HepG2 (cell line): Measurements from ENCODE around the gene ATG13. TPM values are rescaled to one million over a fixed set of nuclear protein-coding genes. Genes with fewer than 3 reads are reported as not detected.

Source experiments
- ATAC-seq: fragments of 200-7000 bp; cut with Tn5 transposase; 3 replicates; pipeline ENCODE4 v1.9.1; 2020; ENCODE audit warnings: mild to moderate bottlenecking, moderate library complexity
- BruUV-seq: library from RNA; stranded (reverse); fragments of 400-500 nt; replicated peaks from 2 replicates; lab custom pipeline; 2021; lab: Mats Ljungman, UMichigan
- CTCF ChIA-PET: fragments of 300-600 bp; formaldehyde crosslinking; extraction: SDS; loops from one replicate; lab custom pipeline; 2021; ENCODE audit warnings: low total read pairs, inconsistent platforms, low intra/inter-chr PET ratio; lab: Yijun Ruan, JAX
- POLR2A ChIA-PET: fragments of 350-600 bp; sonication (Branson Sonifier 250); formaldehyde crosslinking; loops from one replicate; lab custom pipeline; 2020; ENCODE audit warnings: antibody characterized with exemption, inconsistent platforms; lab: Yijun Ruan, JAX
- DNase-seq: peaks from one replicate; pipeline ENCODE4 v3.0.0-alpha.2; 2015; ENCODE audit warnings: low spot score
- FAIRE-seq: peaks from 3 replicates; lab custom pipeline; 2011; peaks lifted over from hg19 to GRCh38; lab: Jason Lieb, UNC
- H2AFZ ChIP-seq: one replicate; pipeline ENCODE4 v1.6.1; 2011; ENCODE audit warnings: low read length, inconsistent platforms
- H3K27ac ChIP-seq: fragments of 300-600 bp; 3 replicates; pipeline ENCODE4 v1.8.0; 2011; ENCODE audit warnings: mixed run types, mild to moderate bottlenecking, mixed read lengths, low read length, inconsistent platforms; ENCODE audit not compliant: insufficient read depth; ENCODE audit errors: extremely low read length
- H3K27me3 ChIP-seq, 2 experiments: fragments of 200-600 bp in 1 of 2; 2 replicates in 1 of 2; 3 replicates in 1 of 2; pipeline versions ENCODE4 v1.6.0 to v1.8.0; 2011; ENCODE audit warnings: low read length in 2 of 2, mild to moderate bottlenecking in 2 of 2, moderate library complexity in 2 of 2, inconsistent platforms in 1 of 2; ENCODE audit not compliant: insufficient read depth in 2 of 2, control insufficient read depth in 1 of 2
- H3K36me3 ChIP-seq, 2 experiments: fragments of 200-600 bp in 1 of 2; replicated peaks in 1 of 2; 2 replicates in 1 of 2; 3 replicates in 1 of 2; pipeline versions ENCODE4 v1.5.1 to v1.8.0; 2011; ENCODE audit warnings: low read length in 2 of 2, inconsistent platforms in 1 of 2; ENCODE audit not compliant: insufficient read depth in 2 of 2, control insufficient read depth in 1 of 2
- H3K4me1 ChIP-seq: 2 replicates; pipeline ENCODE4 v1.5.1; 2012; ENCODE audit warnings: low read length, inconsistent platforms; ENCODE audit not compliant: insufficient read depth
- H3K4me2 ChIP-seq: 2 replicates; pipeline ENCODE4 v1.6.0; 2011; ENCODE audit warnings: low read depth, low read length, inconsistent platforms
- H3K4me3 ChIP-seq, 3 experiments: fragments of 200-600 bp in 1 of 3; sonication (generic), shearing (Covaris generic) in 1 of 3; replicated peaks in 1 of 3; 2 replicates each; pipeline ENCODE4 v1.5.1; 2011 to 2016; ENCODE audit warnings: low read length in 3 of 3, inconsistent platforms in 2 of 3, low read depth in 2 of 3, mild to moderate bottlenecking in 2 of 3, control low read depth in 1 of 3, mixed read lengths in 1 of 3; ENCODE audit not compliant: insufficient read depth in 1 of 3
- H3K79me2 ChIP-seq: one replicate; pipeline ENCODE4 v1.6.1; 2011; ENCODE audit warnings: low read length, inconsistent platforms; ENCODE audit not compliant: insufficient read depth
- H3K9ac ChIP-seq: 2 replicates; pipeline ENCODE4 v1.6.0; 2011; ENCODE audit warnings: mild to moderate bottlenecking, low read depth, low read length, inconsistent platforms; ENCODE audit not compliant: insufficient read depth
- H3K9me3 ChIP-seq: 2 replicates; pipeline ENCODE4 v1.5.1; 2012; ENCODE audit warnings: mild to moderate bottlenecking, low read length
- H4K20me1 ChIP-seq: 2 replicates; pipeline ENCODE4 v1.6.0; 2011; ENCODE audit warnings: inconsistent platforms, mild to moderate bottlenecking, low read length, moderate library complexity; ENCODE audit not compliant: insufficient read depth
- AHR ChIP-seq: IDR thresholded peaks from 2 replicates; pipeline ENCODE4 v1.6.1; 2018; ENCODE audit warnings: missing genetic modification reagents, missing compliant biosample characterization
- CENPBD1 ChIP-seq: sonication (generic); formaldehyde crosslinking; IDR thresholded peaks from 2 replicates; pipeline ENCODE4 v1.8.0; 2022; ENCODE audit warnings: missing genetic modification reagents, low read depth, mild to moderate bottlenecking, borderline replicate concordance
- CREB1 ChIP-seq, 2 experiments: fragments of 450-650 bp in 1 of 2; IDR thresholded peaks; 2 replicates each; pipeline ENCODE4 v1.6.1; 2016 to 2017; ENCODE audit warnings: control low read depth in 1 of 2, mild to moderate bottlenecking in 1 of 2, missing compliant biosample characterization in 1 of 2, missing genetic modification characterization in 1 of 2
- NCOA2 ChIP-seq: sonication (generic); formaldehyde crosslinking; IDR thresholded peaks from 2 replicates; pipeline ENCODE4 v1.8.0; 2022; ENCODE audit warnings: inconsistent platforms
- NONO ChIP-seq, 2 experiments: fragments of 450-650 bp in 1 of 2; sonication (generic) in 1 of 2; formaldehyde crosslinking in 1 of 2; IDR thresholded peaks in 1 of 2; conservative IDR thresholded peaks in 1 of 2; 2 replicates each; pipeline versions ENCODE4 v1.6.1 to v1.8.0; 2017 to 2022; ENCODE audit warnings: mild to moderate bottlenecking in 1 of 2, missing genetic modification reagents in 1 of 2, moderate library complexity in 1 of 2
- RBM22 ChIP-seq: fragments of 200-400 bp; formaldehyde crosslinking; optimal IDR thresholded peaks from 2 replicates; pipeline ENCODE3; 2017; ENCODE audit warnings: mild to moderate bottlenecking, low read length, moderate library complexity
- RNF219 ChIP-seq: sonication (generic); formaldehyde crosslinking; IDR thresholded peaks from 2 replicates; pipeline ENCODE4 v1.5.0; 2020; ENCODE audit warnings: mild to moderate bottlenecking, missing genetic modification reagents
- THYN1 ChIP-seq: sonication (generic); formaldehyde crosslinking; IDR thresholded peaks from 2 replicates; pipeline ENCODE4 v1.8.1; 2023; ENCODE audit warnings: low read depth, mild to moderate bottlenecking, moderate library complexity, missing genetic modification reagents, borderline replicate concordance
- YEATS4 ChIP-seq: sonication (generic); formaldehyde crosslinking; IDR thresholded peaks from 2 replicates; pipeline ENCODE4 v1.4.0; 2020; ENCODE audit warnings: missing genetic modification reagents, borderline replicate concordance
- ZIK1 ChIP-seq: sonication (generic); formaldehyde crosslinking; IDR thresholded peaks from 2 replicates; pipeline ENCODE4 v1.5.0; 2020; ENCODE audit warnings: mild to moderate bottlenecking, low read depth, missing genetic modification reagents, borderline replicate concordance
- ZNF180 ChIP-seq: sonication (generic); formaldehyde crosslinking; IDR thresholded peaks from 2 replicates; pipeline ENCODE4 v1.4.0; 2020; ENCODE audit warnings: low read depth, missing genetic modification reagents, borderline replicate concordance
- ZNF33B ChIP-seq: sonication (generic); formaldehyde crosslinking; IDR thresholded peaks from 2 replicates; pipeline ENCODE4 v1.5.1; 2020; ENCODE audit warnings: mild to moderate bottlenecking, missing genetic modification reagents
- ZNF562 ChIP-seq: sonication (generic); formaldehyde crosslinking; IDR thresholded peaks from 2 replicates; pipeline ENCODE4 v1.8.0; 2022; ENCODE audit warnings: missing genetic modification reagents, borderline replicate concordance
- ZNF687 ChIP-seq: sonication (generic); formaldehyde crosslinking; IDR thresholded peaks from 2 replicates; pipeline ENCODE4 v1.5.1; 2020; ENCODE audit warnings: mild to moderate bottlenecking, missing genetic modification reagents, moderate library complexity
- WGBS: methylation state at CpG from one replicate; pipeline ENCODE4 v1.1.6; 2017; ENCODE audit warnings: low lambda C conversion rate; 5-methylcytosine and 5-hydroxymethylcytosine counted together
- in situ Hi-C: cut with HindIII; loops from 2 replicates; pipeline ENCODE4 v1.10.0; 2017; ENCODE audit warnings: low pct_unique_long_range_greater_than_20kb; ENCODE audit not compliant: extremely low pct_ligation_motif_present
- intact Hi-C: fragments of 100-400 bp; cut with micrococcal nuclease; formaldehyde crosslinking; loops from one replicate; pipeline ENCODE4 v1.10.0; 2022; ENCODE audit not compliant: unreplicated experiment
- polyA plus RNA-seq, 8 experiments: library from polyadenylated mRNA; depleted of rRNA in 3 of 8; stranded (reverse) in 7 of 8; unstranded in 1 of 8; fragments of >200 nt; fragmentation: Illumina TruSeq in 4 of 8; extraction: Trizol in 4 of 8; gene quantifications; 2 replicates each; pipeline versions ENCODE4 v1.2.1 to v1.2.3, GENCODE V29; 2011 to 2016; ENCODE audit warnings: low read depth in 4 of 8, missing spikeins in 1 of 8, mixed read lengths in 1 of 8; ENCODE audit not compliant: insufficient read depth in 1 of 8
- total RNA-seq, 5 experiments: library from RNA; depleted of rRNA; stranded (reverse); fragments of >200 nt; fragmentation: Illumina TruSeq; extraction: Trizol; gene quantifications; 2 replicates each; pipeline ENCODE4 v1.2.3, GENCODE V29; 2016; ENCODE audit warnings: low read depth in 1 of 5

Gene ATG13
- total and polyA plus RNA-seq, 2 of the 13 experiments (the other 11 are each of a cell fraction or from before 2014, with no cell fraction given) = 55.0 to 77.3 TPM

- intact Hi-C loops = loop anchor here (5.0 kb wide), 1 partner anchor 43 kb away; the partner anchor contains the start of gene F2
- H3K4me3 ChIP-seq = peak overlapping the region in 1 of 3 experiments; percentile 19; a peak in 2 of 6 replicates
- peaks cover 41 to 55% of the 10 kb centered on the region in 2 experiments for H3K36me3 ChIP-seq
- 55% methylated on average over 12 of the region's 12 CpGs for WGBS
- ATAC-seq (peak; percentile 68), FAIRE-seq (no peak), DNase-seq (peak; percentile 53)
- H3K27ac ChIP-seq = peak overlapping the region; percentile 67
- ChIA-PET CTCF (no interaction called here), POLR2A (interaction anchor here (0.6 to 2.3 kb wide), 14 partner anchors 9 to 152 kb away, joined by 3 to 22 read pairs (median 3); partner anchors contain the start of genes AMBRA1, ARHGAP1, F2 and ZNF408)
- no peaks in the 10 kb centered on the region for H4K20me1 ChIP-seq
- no peaks in the 10 kb centered on the region for H3K79me2 ChIP-seq
- peak overlapping the region; percentile 45; the same call in 1 of the 2 replicates for H3K9ac ChIP-seq
- in situ Hi-C loops = no loop called here
- H3K4me1 ChIP-seq = peaks cover 27% of the 10 kb centered on the region
- no peaks in the 10 kb centered on the region for H3K27me3 ChIP-seq
- H3K4me2 ChIP-seq = peak overlapping the region; percentile 73
- no peaks in the 10 kb centered on the region for H3K9me3 ChIP-seq
- H2AFZ ChIP-seq = no peak overlapping the region
- BruUV-seq = no TSS peak
- TF ChIP-seq RBM22 (peak; percentile 22), THYN1 (CRISPR knock-in tag) (no peak), RNF219 (CRISPR knock-in tag) (no peak), NCOA2 (CRISPR knock-in tag) (0 out of 2 replicates have a peak, but pooled peaks have one; percentile 7), ZNF33B (CRISPR knock-in tag) (no peak), AHR (no peak), CENPBD1 (CRISPR knock-in tag) (no peak), YEATS4 (CRISPR knock-in tag) (no peak), NONO (IDR thresholded peaks at IDR 0.05) (no peak), NONO (CRISPR knock-in tag; conservative IDR thresholded peaks at IDR 0.05) (0 out of 2 replicates have a peak, but pooled peaks have one; percentile 13), ZIK1 (no peak), ZNF687 (CRISPR knock-in tag) (peak; percentile 63), ZNF562 (CRISPR knock-in tag) (no peak), ZNF180 (CRISPR knock-in tag) (no peak), CREB1 (IDR thresholded peaks at IDR 0.05) (no peak), CREB1 (CRISPR knock-in tag; IDR thresholded peaks at IDR 0.05) (no peak)
Measured at GRCh38 chr11:46674463-46675287, 57.3 kb downstream of the ATG13 start.
